Measurements from ENCODE around the gene ACAD8.

ACAD8 gene

GRCh38 chr11:134243913-134244312 is 9.5 kb upstream of the ACAD8 start:
- Histone ChIP-seq H2AFZ (ENCODE audit: low read length) (no peak overlapping the region), H3K9me3 (ENCODE audit: insufficient read depth, low read depth, low read length) (no peaks in the 10 kb centered on the region), H3K4me1 (ENCODE audit: insufficient read depth, low read length, poor library complexity, severe bottlenecking) (peaks cover 2% of the 10 kb centered on the region), H3K4me2 (ENCODE audit: low read depth, low read length, poor library complexity, severe bottlenecking) (no peak overlapping the region), H4K20me1 (ENCODE audit: insufficient read depth, low read length, poor library complexity, severe bottlenecking) (no peaks in the 10 kb centered on the region), H3K4me3 (ENCODE audit: low read length, poor library complexity, severe bottlenecking) (no peak overlapping the region), H3K9me2 (replicated peaks; ENCODE audit: low read depth, low read length) (no peaks in the 10 kb centered on the region), H3K27me3 (ENCODE audit: insufficient read depth, low read length, poor library complexity, severe bottlenecking) (no peaks in the 10 kb centered on the region), H3K79me2 (ENCODE audit: insufficient read depth, low read length) (no peaks in the 10 kb centered on the region), H3F3A (ENCODE audit: low read depth) (no peaks in the 10 kb centered on the region), H3K9ac (ENCODE audit: low read depth, low read length, poor library complexity, severe bottlenecking) (no peak overlapping the region), H3K36me3 (ENCODE audit: insufficient read depth, low read length) (peaks cover 85% of the 10 kb centered on the region; the same call in 1 of the 2 replicates)
- TF ChIP-seq CTCF (conservative IDR thresholded peaks at IDR 0.05; ENCODE audit: low read length) = no peak
- no peak for TF ChIP-seq EZH2phosphoT487 (IDR thresholded peaks at IDR 0.05; ENCODE audit: borderline replicate concordance)

- Histone ChIP-seq H3K9me3 (ENCODE audit: insufficient read depth, low read depth, low read length) (no peaks in the 10 kb centered on the region), H3F3A (ENCODE audit: low read depth) (no peaks in the 10 kb centered on the region), H3K9me2 (replicated peaks; ENCODE audit: low read depth, low read length) (no peaks in the 10 kb centered on the region), H3K4me3 (ENCODE audit: low read length, poor library complexity, severe bottlenecking) (no peak overlapping the region), H4K20me1 (ENCODE audit: insufficient read depth, low read length, poor library complexity, severe bottlenecking) (no peaks in the 10 kb centered on the region), H3K4me2 (ENCODE audit: low read depth, low read length, poor library complexity, severe bottlenecking) (no peak overlapping the region), H2AFZ (ENCODE audit: low read length) (no peak overlapping the region), H3K27me3 (ENCODE audit: insufficient read depth, low read length, poor library complexity, severe bottlenecking) (no peaks in the 10 kb centered on the region), H3K9ac (ENCODE audit: low read depth, low read length, poor library complexity, severe bottlenecking) (no peak overlapping the region), H3K36me3 (ENCODE audit: insufficient read depth, low read length) (peaks cover 83% of the 10 kb centered on the region; the same call in 1 of the 2 replicates), H3K79me2 (ENCODE audit: insufficient read depth, low read length) (no peaks in the 10 kb centered on the region), H3K4me1 (ENCODE audit: insufficient read depth, low read length, poor library complexity, severe bottlenecking) (peaks cover 8% of the 10 kb centered on the region)
- TF ChIP-seq CTCF (conservative IDR thresholded peaks at IDR 0.05; ENCODE audit: low read length) = peak; percentile 77
- no peak for TF ChIP-seq EZH2phosphoT487 (IDR thresholded peaks at IDR 0.05; ENCODE audit: borderline replicate concordance)
Observed at GRCh38 chr11:134244593-134244992, 8.8 kb upstream of the ACAD8 start.

- Histone ChIP-seq H3F3A (ENCODE audit: low read depth) (no peaks in the 10 kb centered on the region), H4K20me1 (ENCODE audit: insufficient read depth, low read length, poor library complexity, severe bottlenecking) (no peaks in the 10 kb centered on the region), H3K4me1 (ENCODE audit: insufficient read depth, low read length, poor library complexity, severe bottlenecking) (peaks cover 8% of the 10 kb centered on the region), H3K9ac (ENCODE audit: low read depth, low read length, poor library complexity, severe bottlenecking) (no peak overlapping the region), H3K79me2 (ENCODE audit: insufficient read depth, low read length) (no peaks in the 10 kb centered on the region), H3K36me3 (ENCODE audit: insufficient read depth, low read length) (peaks cover 81% of the 10 kb centered on the region; the same call in 1 of the 2 replicates), H3K4me2 (ENCODE audit: low read depth, low read length, poor library complexity, severe bottlenecking) (no peak overlapping the region), H3K9me3 (ENCODE audit: insufficient read depth, low read depth, low read length) (no peaks in the 10 kb centered on the region), H3K4me3 (ENCODE audit: low read length, poor library complexity, severe bottlenecking) (no peak overlapping the region), H3K9me2 (replicated peaks; ENCODE audit: low read depth, low read length) (no peaks in the 10 kb centered on the region), H3K27me3 (ENCODE audit: insufficient read depth, low read length, poor library complexity, severe bottlenecking) (no peaks in the 10 kb centered on the region), H2AFZ (ENCODE audit: low read length) (no peak overlapping the region)
- TF ChIP-seq EZH2phosphoT487 (IDR thresholded peaks at IDR 0.05; ENCODE audit: borderline replicate concordance) = no peak
- TF ChIP-seq CTCF (conservative IDR thresholded peaks at IDR 0.05; ENCODE audit: low read length) = no peak
Observed at GRCh38 chr11:134245434-134245833, 7.9 kb upstream of the ACAD8 start.
